ENCODE data around the gene PDP2. TPM values are rescaled to one million over a fixed set of nuclear protein-coding genes. Genes with fewer than 3 reads are reported as not detected.

Gene PDP2
- total RNA-seq, 1 experiment from 2014 or later, result 23.1 TPM

DNA sequence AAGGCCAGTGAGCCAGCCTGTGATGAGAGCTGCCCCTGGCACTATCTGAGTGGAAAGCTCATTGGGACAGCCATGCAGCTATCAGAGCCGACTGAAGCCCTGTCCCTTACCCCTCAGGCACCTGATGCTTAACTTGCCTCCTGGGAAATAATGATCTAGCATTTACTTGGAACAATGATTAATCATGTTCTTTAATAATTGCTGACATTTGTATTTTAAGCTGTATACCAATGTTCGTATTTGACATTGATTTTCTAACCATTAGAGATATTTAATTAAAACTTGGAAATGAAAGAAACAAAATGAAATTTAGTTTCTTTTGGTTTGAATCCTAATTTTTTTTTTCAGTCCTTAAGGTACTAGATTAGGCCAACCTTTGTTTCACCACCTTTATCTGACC, 10.5 kb downstream of the PDP2 start:
- no peak overlapping the region for H3K14ac ChIP-seq (ENCODE audit: insufficient read depth, low read length)
- no peak overlapping the region for H2BK12ac ChIP-seq (ENCODE audit: insufficient read length, low read depth, low read length)
- no peak overlapping the region for H3K4me3 Mint-ChIP-seq
- no peak overlapping the region for H3T11ph ChIP-seq (ENCODE audit: low read length)
- no peak overlapping the region for H2BK5ac ChIP-seq (ENCODE audit: insufficient read length, low read length)
- H3K36me3 Mint-ChIP-seq (ENCODE audit: insufficient read depth in 1 of 3, low read depth in 3 of 3), result peaks cover 4 to 34% (median 20%) of the 10 kb centered on the region in 3 experiments; a peak in 5 of 7 replicates
- no peak overlapping the region for H4K5ac ChIP-seq (ENCODE audit: insufficient read length, low read depth, low read length)
- no peak overlapping the region for H2AFZ ChIP-seq (ENCODE audit: low read length)
- H3K4me2 ChIP-seq (ENCODE audit: insufficient read depth, insufficient read length, low read length), result no peak overlapping the region
- H3K4ac ChIP-seq (ENCODE audit: low read depth, low read length), result no peak overlapping the region
- WGBS (ENCODE audit: extremely low coverage, insufficient read length, low lambda C conversion rate), result no CpG with 5 or more reads among the region's 2 CpGs
- no peak overlapping the region for H2BK120ac ChIP-seq (ENCODE audit: low read depth, low read length, poor library complexity, severe bottlenecking)
- H3K79me1 ChIP-seq (ENCODE audit: insufficient read depth, low read depth, low read length, poor library complexity, severe bottlenecking), result no peaks in the 10 kb centered on the region
- H3K27ac Mint-ChIP-seq, result 0 out of 7 replicates have a peak overlapping the region, but pooled peaks of 1 of the 3 experiments have one; percentile 24
- H3K27ac ChIP-seq (ENCODE audit: insufficient read length, low read depth, low read length), result no peak overlapping the region
- H3K18ac ChIP-seq (ENCODE audit: insufficient read length, low read depth, low read length), result no peak overlapping the region
- H3K9me3 Mint-ChIP-seq, result no peaks in the 10 kb centered on the region
- H3K56ac ChIP-seq (ENCODE audit: insufficient read length, low read depth, low read length), result no peak overlapping the region
- no peak overlapping the region for H3K23ac ChIP-seq (ENCODE audit: insufficient read length, low read depth, low read length)
- H3K23me2 ChIP-seq (ENCODE audit: insufficient read length, low read depth, low read length, poor library complexity, severe bottlenecking), result no peaks in the 10 kb centered on the region
- peaks cover 3% of the 10 kb centered on the region for H4K20me1 ChIP-seq (ENCODE audit: control insufficient read depth, insufficient read depth, insufficient read length)
- H3K27me3 Mint-ChIP-seq (ENCODE audit: low read depth), result no peaks in the 10 kb centered on the region
- no peak overlapping the region for H4K8ac ChIP-seq (replicated peaks; ENCODE audit: insufficient read length, low read depth, low read length)
- TF ChIP-seq, protein P1, sequence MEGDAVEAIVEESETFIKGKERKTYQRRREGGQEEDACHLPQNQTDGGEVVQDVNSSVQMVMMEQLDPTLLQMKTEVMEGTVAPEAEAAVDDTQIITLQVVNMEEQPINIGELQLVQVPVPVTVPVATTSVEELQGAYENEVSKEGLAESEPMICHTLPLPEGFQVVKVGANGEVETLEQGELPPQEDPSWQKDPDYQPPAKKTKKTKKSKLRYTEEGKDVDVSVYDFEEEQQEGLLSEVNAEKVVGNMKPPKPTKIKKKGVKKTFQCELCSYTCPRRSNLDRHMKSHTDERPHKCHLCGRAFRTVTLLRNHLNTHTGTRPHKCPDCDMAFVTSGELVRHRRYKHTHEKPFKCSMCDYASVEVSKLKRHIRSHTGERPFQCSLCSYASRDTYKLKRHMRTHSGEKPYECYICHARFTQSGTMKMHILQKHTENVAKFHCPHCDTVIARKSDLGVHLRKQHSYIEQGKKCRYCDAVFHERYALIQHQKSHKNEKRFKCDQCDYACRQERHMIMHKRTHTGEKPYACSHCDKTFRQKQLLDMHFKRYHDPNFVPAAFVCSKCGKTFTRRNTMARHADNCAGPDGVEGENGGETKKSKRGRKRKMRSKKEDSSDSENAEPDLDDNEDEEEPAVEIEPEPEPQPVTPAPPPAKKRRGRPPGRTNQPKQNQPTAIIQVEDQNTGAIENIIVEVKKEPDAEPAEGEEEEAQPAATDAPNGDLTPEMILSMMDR (conservative IDR thresholded peaks at IDR 0.05), result no peak
- H3K9me3 ChIP-seq (ENCODE audit: control insufficient read depth, low read depth, low read length), result no peaks in the 10 kb centered on the region
- H2BK15ac ChIP-seq (ENCODE audit: low read depth, low read length), result no peak overlapping the region
- no peak overlapping the region for H2AK5ac ChIP-seq (ENCODE audit: insufficient read length, low read length)
- H4K91ac ChIP-seq (ENCODE audit: insufficient read length, low read depth, low read length), result no peak overlapping the region
- H3K4me1 Mint-ChIP-seq, result 0 out of 4 replicates have a peak, but pooled peaks cover 2 to 5% of the 10 kb centered on the region in 2 experiments
- H3K9ac ChIP-seq (ENCODE audit: extremely low read depth, insufficient read length, low read length), result no peak overlapping the region
- H3K27me3 ChIP-seq (ENCODE audit: insufficient read depth, low read length), result no peaks in the 10 kb centered on the region
- no peaks in the 10 kb centered on the region for H3K79me2 ChIP-seq (ENCODE audit: insufficient read depth, low read length)
- H2BK20ac ChIP-seq (ENCODE audit: low read depth, low read length, poor library complexity, severe bottlenecking), result no peak overlapping the region
- no peak for DNase-seq
- no peaks in the 10 kb centered on the region for H3K4me1 ChIP-seq (ENCODE audit: insufficient read depth, low read length)
